Measurements from ENCODE around the gene MAML2.

Gene MAML2

GRCh38 chr11:96073536-96073935 lies 269.5 kb downstream of the MAML2 start:
- no peak for TF ChIP-seq CTCF (conservative IDR thresholded peaks at IDR 0.05; ENCODE audit: low read depth)
- ChIA-PET POLR2A (ENCODE audit: low non-redundant PET) (no interaction called here), CTCF (no interaction called here)
- no peak overlapping the region for H3K27ac ChIP-seq
- DNase-seq (ENCODE audit: low spot score) = no peak

GRCh38 chr11:96072592-96072991 lies 270.4 kb downstream of the MAML2 start:
- POLR2A ChIA-PET (ENCODE audit: low non-redundant PET) = no interaction called here
- no peak overlapping the region for H3K27ac ChIP-seq
- TF ChIP-seq CTCF (conservative IDR thresholded peaks at IDR 0.05; ENCODE audit: low read depth) = no peak
- DNase-seq (ENCODE audit: low spot score) = no peak
- CTCF ChIA-PET = no interaction called here

- no peak overlapping the region for H3K27ac ChIP-seq
- ChIA-PET CTCF (interaction anchor here (1.6 to 2.1 kb wide), 2 partner anchors 15 to 273 kb away, joined by 5 to 6 read pairs; partner anchors contain the start of gene MAML2), POLR2A (ENCODE audit: low non-redundant PET) (interaction anchor here (0.6 kb wide), 1 partner anchor 934 kb away, joined by 3 read pairs; no protein-coding TSS in a partner anchor)
- no peak for TF ChIP-seq CTCF (conservative IDR thresholded peaks at IDR 0.05; ENCODE audit: low read depth)
- no peak for DNase-seq (ENCODE audit: low spot score)
Measured at GRCh38 chr11:96070453-96070852, 272.5 kb downstream of the MAML2 start.

GRCh38 chr11:96067160-96067559 lies 275.8 kb downstream of the MAML2 start:
- no peak for DNase-seq (ENCODE audit: low spot score)
- no peak for TF ChIP-seq CTCF (conservative IDR thresholded peaks at IDR 0.05; ENCODE audit: low read depth)
- ChIA-PET CTCF (interaction anchor here (0.6 to 1.1 kb wide), 3 partner anchors 12 to 276 kb away, joined by 3 read pairs; partner anchors contain the start of gene MAML2), POLR2A (ENCODE audit: low non-redundant PET) (no interaction called here)
- H3K27ac ChIP-seq = no peak overlapping the region

- no peak for TF ChIP-seq CTCF (conservative IDR thresholded peaks at IDR 0.05; ENCODE audit: low read depth)
- POLR2A ChIA-PET (ENCODE audit: low non-redundant PET) = no interaction called here
- CTCF ChIA-PET = no interaction called here
- no peak overlapping the region for H3K27ac ChIP-seq
- DNase-seq (ENCODE audit: low spot score) = no peak
Measured at GRCh38 chr11:96065379-96065778, 277.6 kb downstream of the MAML2 start.

- POLR2A ChIA-PET (ENCODE audit: low non-redundant PET) = no interaction called here
- no peak overlapping the region for H3K27ac ChIP-seq
- TF ChIP-seq CTCF (conservative IDR thresholded peaks at IDR 0.05; ENCODE audit: low read depth) = no peak
- CTCF ChIA-PET = no interaction called here
- no peak for DNase-seq (ENCODE audit: low spot score)
Measured at GRCh38 chr11:96063886-96064285, 279.1 kb downstream of the MAML2 start.

GRCh38 chr11:96063053-96063452 lies 279.9 kb downstream of the MAML2 start:
- CTCF ChIA-PET = interaction anchor here (1.6 kb wide), 1 partner anchor 280 kb away, joined by 4 read pairs; the partner anchor contains the start of gene MAML2
- no peak for TF ChIP-seq CTCF (conservative IDR thresholded peaks at IDR 0.05; ENCODE audit: low read depth)
- no peak for DNase-seq (ENCODE audit: low spot score)
- H3K27ac ChIP-seq = no peak overlapping the region
- POLR2A ChIA-PET (ENCODE audit: low non-redundant PET) = no interaction called here
